Measurements from ENCODE around the gene LRRC26. TPM values are rescaled to one million over a fixed set of nuclear protein-coding genes. Genes with fewer than 3 reads are reported as not detected.

The LRRC26 gene
- total RNA-seq, 1 donor from 2014 or later = not detected

DNA sequence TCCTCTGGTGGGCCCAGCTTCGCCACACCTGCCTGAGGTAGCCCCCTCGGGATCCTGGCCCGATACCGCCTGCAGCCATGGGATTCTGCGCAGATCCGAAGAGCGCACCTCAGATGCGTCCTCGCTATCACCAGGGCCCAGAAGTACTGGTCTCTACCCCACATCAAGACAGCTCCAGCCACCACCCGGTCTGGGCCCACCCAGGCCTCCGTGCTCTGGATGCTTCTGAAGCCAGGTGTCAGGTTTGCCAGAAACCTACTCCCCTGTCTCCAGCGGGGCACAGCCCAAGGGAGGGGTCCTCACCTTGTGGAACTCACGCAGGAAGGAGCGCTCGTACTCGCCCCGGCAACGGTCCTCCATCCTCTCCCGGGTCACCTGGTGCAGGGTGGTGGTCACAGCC lies 16.1 kb upstream of the LRRC26 start:
- peaks cover 40 to 54% (median 42%) of the 10 kb centered on the region in 3 donors for H3K4me1 ChIP-seq (ENCODE audit: control insufficient read depth in 3 of 3, insufficient read depth in 3 of 3, low read length in 3 of 3)
- H3K4me3 ChIP-seq (ENCODE audit: low read length in 3 of 3) = peak overlapping the region in 1 of 3 donors; percentile 91
- peaks cover 55 to 72% (median 66%) of the 10 kb centered on the region in 3 donors for H3K36me3 ChIP-seq (ENCODE audit: control insufficient read depth in 3 of 3, insufficient read depth in 3 of 3, low read length in 3 of 3)

DNA sequence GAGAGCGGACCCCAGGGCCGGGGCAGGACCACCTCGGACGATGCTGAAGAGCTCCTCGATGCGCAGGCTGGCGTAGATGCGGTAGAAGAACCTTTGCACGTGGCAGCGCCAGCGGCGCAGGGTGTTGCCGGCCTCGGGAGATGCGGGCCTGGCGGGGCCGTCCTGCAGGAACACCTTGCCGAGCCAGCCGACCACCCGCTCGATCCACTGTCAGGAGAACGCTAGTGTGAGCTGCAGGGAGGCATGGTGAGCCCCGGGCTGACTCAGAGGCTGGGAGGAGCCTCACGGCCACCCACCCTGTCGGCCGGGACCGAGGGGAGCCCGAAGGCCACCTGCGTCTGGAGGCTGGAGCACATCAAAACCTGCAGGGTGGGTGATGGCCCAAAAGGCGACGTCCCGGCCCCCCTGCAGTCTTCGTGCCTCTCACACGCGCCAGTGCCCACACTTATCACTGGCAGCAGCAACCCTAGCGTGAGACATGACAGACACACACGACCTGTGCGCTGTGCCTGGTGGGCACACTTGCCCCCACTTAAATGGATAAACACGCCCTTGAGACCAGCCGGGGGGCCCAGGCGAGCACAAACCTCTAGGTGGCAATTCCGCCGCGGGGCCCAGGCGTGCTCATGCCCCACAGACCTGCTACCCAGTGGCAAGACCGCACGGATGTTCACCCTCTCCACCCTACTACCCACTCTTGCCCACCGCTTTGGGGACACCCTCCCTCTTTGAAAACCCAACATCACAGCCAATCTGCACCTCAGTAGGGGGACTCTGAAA lies 15.2 kb upstream of the LRRC26 start:
- H3K9me3 ChIP-seq (ENCODE audit: control insufficient read depth in 3 of 3, low read length in 3 of 3) = no peaks in the 10 kb centered on the region
- no peaks in the 10 kb centered on the region for H3K27me3 ChIP-seq (ENCODE audit: control insufficient read depth in 3 of 3, insufficient read depth in 3 of 3, low read length in 3 of 3)
- no peak overlapping the region for H3K27ac ChIP-seq (ENCODE audit: low read depth, low read length)
- no peak overlapping the region for H3K4me3 ChIP-seq (ENCODE audit: low read length in 3 of 3)
- peaks cover 55 to 71% (median 67%) of the 10 kb centered on the region in 3 donors for H3K36me3 ChIP-seq (ENCODE audit: control insufficient read depth in 3 of 3, insufficient read depth in 3 of 3, low read length in 3 of 3)
- H3K4me1 ChIP-seq (ENCODE audit: control insufficient read depth in 3 of 3, insufficient read depth in 3 of 3, low read length in 3 of 3) = peaks cover 34 to 46% (median 35%) of the 10 kb centered on the region in 3 donors
- no peak overlapping the region for H3K9ac ChIP-seq (ENCODE audit: low read depth in 1 of 3, low read length in 3 of 3)

More for the DNA sequence above, 16.1 kb upstream of the LRRC26 start:
- H3K9ac ChIP-seq (ENCODE audit: low read depth in 1 of 3, low read length in 3 of 3) = peak overlapping the region in 1 of 3 donors; percentile 95
- H3K9me3 ChIP-seq (ENCODE audit: control insufficient read depth in 3 of 3, low read length in 3 of 3) = no peaks in the 10 kb centered on the region
- H3K27me3 ChIP-seq (ENCODE audit: control insufficient read depth in 3 of 3, insufficient read depth in 3 of 3, low read length in 3 of 3) = no peaks in the 10 kb centered on the region
- H3K27ac ChIP-seq (ENCODE audit: low read depth, low read length) = no peak overlapping the region

DNA sequence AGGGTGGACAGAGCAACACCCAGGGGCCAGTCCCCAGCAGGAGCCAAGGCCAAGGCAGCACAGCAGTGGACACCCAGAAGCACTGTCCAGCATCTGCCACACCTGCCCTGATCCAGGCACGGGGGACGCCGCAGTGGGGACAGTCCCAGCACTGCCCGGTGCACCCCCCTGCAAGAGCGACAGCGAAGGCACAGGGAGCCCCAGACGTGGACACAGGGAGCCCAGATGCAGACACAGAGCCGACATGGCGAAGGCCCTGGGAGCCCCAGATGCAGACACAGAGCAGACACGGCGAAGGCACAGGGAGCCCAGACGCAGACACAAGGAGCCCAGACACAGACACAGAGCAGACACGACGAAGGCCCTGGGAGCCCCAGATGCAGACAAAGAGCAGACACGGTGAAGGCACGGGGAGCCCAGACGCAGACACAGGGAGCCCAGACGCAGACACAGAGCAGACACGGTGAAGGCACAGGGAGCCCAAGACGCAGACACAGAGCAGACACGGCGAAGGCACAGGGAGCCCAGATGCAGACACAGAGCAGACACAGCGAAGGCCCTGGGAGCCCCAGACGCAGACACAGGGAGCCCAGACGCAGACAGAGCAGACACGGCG lies 14.2 kb upstream of the LRRC26 start:
- H3K9me3 ChIP-seq (ENCODE audit: control insufficient read depth in 3 of 3, low read length in 3 of 3) = no peaks in the 10 kb centered on the region
- peaks cover 24 to 36% (median 25%) of the 10 kb centered on the region in 3 donors for H3K4me1 ChIP-seq (ENCODE audit: control insufficient read depth in 3 of 3, insufficient read depth in 3 of 3, low read length in 3 of 3)
- H3K9ac ChIP-seq (ENCODE audit: low read depth in 1 of 3, low read length in 3 of 3) = no peak overlapping the region
- H3K4me3 ChIP-seq (ENCODE audit: low read length in 3 of 3) = no peak overlapping the region
- no peak overlapping the region for H3K27ac ChIP-seq (ENCODE audit: low read depth, low read length)
- no peaks in the 10 kb centered on the region for H3K27me3 ChIP-seq (ENCODE audit: control insufficient read depth in 3 of 3, insufficient read depth in 3 of 3, low read length in 3 of 3)
- H3K36me3 ChIP-seq (ENCODE audit: control insufficient read depth in 3 of 3, insufficient read depth in 3 of 3, low read length in 3 of 3) = peaks cover 60 to 77% (median 72%) of the 10 kb centered on the region in 3 donors

DNA sequence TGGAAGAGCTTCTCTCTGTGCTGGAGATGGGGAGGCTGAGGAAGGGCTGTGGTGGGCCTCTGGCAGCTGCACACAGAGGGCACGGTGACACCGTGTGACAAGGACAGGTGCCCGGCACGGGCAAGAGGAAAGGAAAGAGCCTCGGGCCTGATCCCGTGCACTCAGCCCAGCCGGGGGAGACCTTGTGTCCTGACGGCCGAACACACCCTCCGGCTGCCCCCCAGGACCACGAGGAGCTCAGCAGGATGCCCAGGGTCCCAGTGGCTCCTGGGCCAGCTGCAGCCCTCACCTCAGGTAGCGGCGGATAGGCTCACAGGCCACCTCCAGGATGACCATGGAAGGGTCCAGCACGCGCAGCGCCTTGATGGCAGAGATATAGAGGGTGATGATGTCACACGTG lies 13.0 kb upstream of the LRRC26 start:
- Histone ChIP-seq H3K36me3 (ENCODE audit: control insufficient read depth in 3 of 3, insufficient read depth in 3 of 3, low read length in 3 of 3) (peaks cover 60 to 83% (median 77%) of the 10 kb centered on the region in 3 donors), H3K9ac (ENCODE audit: low read depth in 1 of 3, low read length in 3 of 3) (no peak overlapping the region), H3K9me3 (ENCODE audit: control insufficient read depth in 3 of 3, low read length in 3 of 3) (no peaks in the 10 kb centered on the region), H3K27me3 (ENCODE audit: control insufficient read depth in 3 of 3, insufficient read depth in 3 of 3, low read length in 3 of 3) (no peaks in the 10 kb centered on the region), H3K4me3 (ENCODE audit: low read length in 3 of 3) (no peak overlapping the region), H3K4me1 (ENCODE audit: control insufficient read depth in 3 of 3, insufficient read depth in 3 of 3, low read length in 3 of 3) (peaks cover 21 to 28% (median 22%) of the 10 kb centered on the region in 3 donors), H3K27ac (ENCODE audit: low read depth, low read length) (no peak overlapping the region)

DNA sequence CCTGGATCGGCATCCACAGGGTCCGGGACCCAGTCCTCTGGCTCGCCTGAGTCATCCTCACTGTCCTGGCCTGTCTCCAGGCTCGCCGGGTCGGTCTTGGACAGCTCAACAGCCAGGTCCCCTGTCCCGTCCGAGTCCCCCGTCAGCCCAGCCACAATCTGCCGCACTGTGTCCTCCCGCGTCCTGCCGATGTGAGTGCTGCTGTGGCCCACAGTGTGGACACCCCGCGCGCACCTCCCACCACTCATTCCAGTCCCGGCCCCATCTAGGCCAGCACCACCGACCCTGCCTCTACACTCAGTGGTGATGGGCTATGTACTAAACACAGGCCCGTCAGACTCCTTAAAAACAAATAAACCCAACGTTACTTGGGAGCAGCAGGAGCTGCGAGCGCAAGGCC lies 11.8 kb upstream of the LRRC26 start:
- Histone ChIP-seq H3K4me1 (ENCODE audit: control insufficient read depth in 3 of 3, insufficient read depth in 3 of 3, low read length in 3 of 3) (peaks cover 9 to 17% (median 10%) of the 10 kb centered on the region in 3 donors), H3K27me3 (ENCODE audit: control insufficient read depth in 3 of 3, insufficient read depth in 3 of 3, low read length in 3 of 3) (no peaks in the 10 kb centered on the region), H3K4me3 (ENCODE audit: low read length in 3 of 3) (no peak overlapping the region), H3K9me3 (ENCODE audit: control insufficient read depth in 3 of 3, low read length in 3 of 3) (no peaks in the 10 kb centered on the region), H3K9ac (ENCODE audit: low read depth in 1 of 3, low read length in 3 of 3) (no peak overlapping the region), H3K36me3 (ENCODE audit: control insufficient read depth in 3 of 3, insufficient read depth in 3 of 3, low read length in 3 of 3) (peaks cover 63 to 74% (median 73%) of the 10 kb centered on the region in 3 donors), H3K27ac (ENCODE audit: low read depth, low read length) (no peak overlapping the region)

DNA sequence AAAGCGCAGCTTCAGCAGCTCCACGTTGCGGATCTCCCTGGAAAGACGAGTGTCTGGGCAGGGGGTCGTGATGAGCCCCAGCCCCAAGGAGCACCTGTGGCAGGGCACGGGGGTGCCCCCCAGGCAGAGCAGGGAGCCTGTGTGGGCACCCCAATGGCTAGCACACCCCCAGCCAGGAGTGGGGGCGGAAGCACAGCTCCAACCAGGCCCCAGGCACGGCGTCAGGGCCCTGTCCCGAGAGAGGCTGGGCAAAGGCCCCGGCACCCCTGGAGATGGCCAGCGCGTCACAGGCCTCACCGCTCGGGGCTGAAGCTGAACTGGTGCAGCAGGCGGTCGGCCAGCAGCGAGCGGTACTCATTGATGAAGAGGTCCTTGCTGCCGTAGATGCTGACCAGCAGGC lies 10.6 kb upstream of the LRRC26 start:
- no peak overlapping the region for H3K27ac ChIP-seq (ENCODE audit: low read depth, low read length)
- H3K9me3 ChIP-seq (ENCODE audit: control insufficient read depth in 3 of 3, low read length in 3 of 3) = no peaks in the 10 kb centered on the region
- no peak overlapping the region for H3K9ac ChIP-seq (ENCODE audit: low read depth in 1 of 3, low read length in 3 of 3)
- peaks cover 57 to 64% (median 63%) of the 10 kb centered on the region in 3 donors for H3K36me3 ChIP-seq (ENCODE audit: control insufficient read depth in 3 of 3, insufficient read depth in 3 of 3, low read length in 3 of 3)
- H3K27me3 ChIP-seq (ENCODE audit: control insufficient read depth in 3 of 3, insufficient read depth in 3 of 3, low read length in 3 of 3) = no peaks in the 10 kb centered on the region
- H3K4me3 ChIP-seq (ENCODE audit: low read length in 3 of 3) = no peak overlapping the region
- H3K4me1 ChIP-seq (ENCODE audit: control insufficient read depth in 3 of 3, insufficient read depth in 3 of 3, low read length in 3 of 3) = peaks cover 0 to 5% (median 0%) of the 10 kb centered on the region in 3 donors

DNA sequence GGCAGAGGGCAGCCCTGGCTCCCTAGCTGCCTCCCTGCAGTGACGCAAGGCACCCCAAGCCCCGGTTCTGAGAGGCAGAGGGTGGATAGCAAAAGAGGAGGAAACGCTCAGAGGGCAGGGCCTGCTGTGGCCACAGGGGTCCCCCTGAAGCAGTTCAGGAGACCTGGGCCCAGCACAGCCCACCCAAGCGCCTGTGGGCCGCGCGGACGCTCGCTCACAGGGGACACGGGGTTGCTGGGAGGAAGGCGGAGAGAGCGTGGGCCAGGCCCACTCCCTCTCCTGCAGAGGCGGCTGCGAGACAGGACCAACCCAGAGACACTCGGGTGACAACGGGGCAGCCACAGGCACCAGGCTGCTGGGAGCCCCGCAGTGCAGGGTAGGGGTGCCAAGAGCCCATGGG lies 9.9 kb upstream of the LRRC26 start:
- H3K36me3 ChIP-seq (ENCODE audit: control insufficient read depth in 3 of 3, insufficient read depth in 3 of 3, low read length in 3 of 3) = peaks cover 56 to 59% (median 57%) of the 10 kb centered on the region in 3 donors
- H3K4me1 ChIP-seq (ENCODE audit: control insufficient read depth in 3 of 3, insufficient read depth in 3 of 3, low read length in 3 of 3) = no peaks in the 10 kb centered on the region
- H3K27ac ChIP-seq (ENCODE audit: low read depth, low read length) = no peak overlapping the region
- H3K9ac ChIP-seq (ENCODE audit: low read depth in 1 of 3, low read length in 3 of 3) = no peak overlapping the region
- H3K27me3 ChIP-seq (ENCODE audit: control insufficient read depth in 3 of 3, insufficient read depth in 3 of 3, low read length in 3 of 3) = no peaks in the 10 kb centered on the region
- H3K4me3 ChIP-seq (ENCODE audit: low read length in 3 of 3) = no peak overlapping the region
- H3K9me3 ChIP-seq (ENCODE audit: control insufficient read depth in 3 of 3, low read length in 3 of 3) = no peaks in the 10 kb centered on the region

DNA sequence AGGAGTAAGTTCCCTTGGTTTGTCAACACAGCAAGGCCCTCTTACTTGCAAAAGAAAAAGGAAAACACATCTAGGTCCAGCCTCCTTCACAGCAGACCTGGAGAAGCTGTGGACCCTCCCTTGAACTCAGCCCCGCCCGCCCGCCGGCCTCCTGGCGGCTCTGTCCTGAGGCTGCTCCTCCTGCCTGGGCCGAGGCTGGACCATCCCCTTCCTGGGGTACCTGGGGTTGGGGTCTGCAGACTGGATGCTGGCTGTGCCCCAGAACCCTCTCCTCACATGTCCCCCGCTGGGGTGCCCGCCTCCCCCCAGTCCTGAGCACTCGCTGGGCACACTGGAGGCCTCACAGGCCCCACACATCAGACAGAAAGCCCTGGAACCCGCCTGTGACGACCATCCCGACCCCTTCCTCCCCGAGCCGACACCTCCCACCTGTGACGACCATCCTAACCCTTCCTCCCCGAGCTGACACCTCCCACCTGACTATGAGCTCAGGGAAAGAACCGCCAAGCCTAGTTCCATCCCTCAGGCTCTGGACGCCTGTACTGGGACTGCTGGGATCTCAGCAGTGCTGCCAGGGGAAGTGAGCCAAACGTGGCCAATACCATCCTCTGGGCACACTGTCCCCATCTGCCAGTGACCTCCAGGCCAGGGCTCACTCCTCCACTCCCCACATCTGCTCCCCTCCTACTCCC lies 9.2 kb upstream of the LRRC26 start:
- Histone ChIP-seq H3K9ac (ENCODE audit: low read depth in 1 of 3, low read length in 3 of 3) (no peak overlapping the region), H3K27ac (ENCODE audit: low read depth, low read length) (no peak overlapping the region), H3K27me3 (ENCODE audit: control insufficient read depth in 3 of 3, insufficient read depth in 3 of 3, low read length in 3 of 3) (peaks cover 0 to 3% (median 0%) of the 10 kb centered on the region in 3 donors), H3K4me1 (ENCODE audit: control insufficient read depth in 3 of 3, insufficient read depth in 3 of 3, low read length in 3 of 3) (no peaks in the 10 kb centered on the region), H3K36me3 (ENCODE audit: control insufficient read depth in 3 of 3, insufficient read depth in 3 of 3, low read length in 3 of 3) (peaks cover 50 to 53% (median 52%) of the 10 kb centered on the region in 3 donors), H3K4me3 (ENCODE audit: low read length in 3 of 3) (no peak overlapping the region), H3K9me3 (ENCODE audit: control insufficient read depth in 3 of 3, low read length in 3 of 3) (no peaks in the 10 kb centered on the region)

DNA sequence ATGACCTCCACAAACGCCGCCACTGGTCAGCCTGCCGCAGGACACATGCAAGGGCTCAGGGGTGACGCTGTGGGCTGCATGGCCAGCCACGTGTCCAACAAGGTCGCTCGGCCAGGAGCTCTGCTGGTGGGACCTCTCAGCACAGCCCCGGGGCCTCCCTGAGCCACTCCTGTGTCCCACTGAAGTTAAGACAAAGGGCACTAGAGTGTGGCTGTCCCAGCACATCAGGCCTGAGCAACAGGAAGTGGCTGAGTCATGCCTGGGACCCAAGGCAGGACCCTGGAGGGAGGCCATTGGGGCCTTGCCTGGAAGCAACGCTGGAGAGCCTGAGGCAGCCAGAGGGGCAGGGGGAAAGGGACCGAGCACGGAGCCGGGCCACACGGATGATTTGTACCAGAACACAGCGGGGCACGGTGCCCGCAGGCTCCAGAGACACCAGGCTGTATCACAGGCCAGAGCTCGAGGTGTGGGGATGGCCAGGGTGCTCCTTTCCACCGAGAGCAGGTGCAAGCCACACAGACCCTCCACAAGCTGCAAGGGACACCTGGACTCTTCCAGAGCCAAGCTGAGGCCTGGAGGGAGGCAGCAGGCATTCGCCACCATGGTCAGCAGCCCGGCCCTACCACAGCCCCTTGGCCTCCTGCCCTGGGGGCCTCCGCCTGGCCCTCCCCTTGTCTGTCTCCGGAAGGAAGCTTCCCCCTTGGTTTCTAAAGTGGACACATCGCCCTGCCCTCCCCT lies 8.5 kb upstream of the LRRC26 start:
- Histone ChIP-seq H3K27me3 (ENCODE audit: control insufficient read depth in 3 of 3, insufficient read depth in 3 of 3, low read length in 3 of 3) (peaks cover 0 to 10% (median 4%) of the 10 kb centered on the region in 3 donors), H3K4me1 (ENCODE audit: control insufficient read depth in 3 of 3, insufficient read depth in 3 of 3, low read length in 3 of 3) (no peaks in the 10 kb centered on the region), H3K4me3 (ENCODE audit: low read length in 3 of 3) (no peak overlapping the region), H3K9ac (ENCODE audit: low read depth in 1 of 3, low read length in 3 of 3) (no peak overlapping the region), H3K27ac (ENCODE audit: low read depth, low read length) (no peak overlapping the region), H3K9me3 (ENCODE audit: control insufficient read depth in 3 of 3, low read length in 3 of 3) (no peaks in the 10 kb centered on the region), H3K36me3 (ENCODE audit: control insufficient read depth in 3 of 3, insufficient read depth in 3 of 3, low read length in 3 of 3) (peaks cover 42 to 46% (median 45%) of the 10 kb centered on the region in 3 donors)

Measured in skeletal muscle tissue (tissue), 4 donors.